DMS153 (cell line): ENCODE measurements around the gene CHPF.

ENCODE experiments used
- DNase-seq: peaks from one replicate; lab custom pipeline; 2025; lab: John Stamatoyannopoulos, UW

The CHPF gene

DNA sequence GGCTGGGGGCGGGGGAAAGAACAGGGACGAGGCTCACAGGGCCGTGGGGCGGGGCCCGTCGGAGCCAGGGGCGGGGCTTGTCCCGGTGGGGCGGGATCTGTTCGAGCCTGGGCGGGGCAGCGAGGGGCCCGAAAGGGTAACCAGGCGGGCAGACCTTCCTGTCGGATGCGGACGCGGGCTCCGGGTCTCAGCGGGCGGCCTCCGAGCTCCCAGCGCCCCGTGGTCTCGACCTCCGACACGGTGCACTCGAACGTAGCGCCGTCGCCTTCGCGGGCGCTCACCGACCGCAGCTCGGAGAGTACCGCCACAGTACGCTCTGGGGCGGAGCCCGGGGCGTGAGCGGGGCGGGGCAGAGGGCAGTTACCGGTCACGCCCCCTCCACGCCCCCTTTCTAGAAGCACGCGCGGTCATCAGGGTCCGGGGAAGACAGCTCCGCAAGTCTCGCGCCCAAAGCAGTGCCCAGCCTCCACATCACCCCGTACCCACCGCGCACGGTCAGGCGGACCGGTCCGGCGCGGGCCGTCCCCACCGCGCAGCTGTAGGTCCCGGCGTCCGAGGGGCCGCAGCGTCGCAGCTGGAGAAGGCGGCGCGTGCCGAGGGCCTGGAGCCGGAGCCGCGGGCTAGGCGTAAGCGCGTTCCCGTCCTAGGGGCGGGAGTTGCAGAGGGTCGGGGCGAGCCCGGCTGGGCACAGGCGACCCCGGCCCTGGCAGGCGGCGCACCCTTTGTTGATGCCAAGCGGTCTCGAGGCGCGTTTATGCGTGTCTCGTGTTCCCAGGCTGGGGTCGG, 9.0 kb upstream of the CHPF start:
- peak; percentile 74 for DNase-seq

DNA sequence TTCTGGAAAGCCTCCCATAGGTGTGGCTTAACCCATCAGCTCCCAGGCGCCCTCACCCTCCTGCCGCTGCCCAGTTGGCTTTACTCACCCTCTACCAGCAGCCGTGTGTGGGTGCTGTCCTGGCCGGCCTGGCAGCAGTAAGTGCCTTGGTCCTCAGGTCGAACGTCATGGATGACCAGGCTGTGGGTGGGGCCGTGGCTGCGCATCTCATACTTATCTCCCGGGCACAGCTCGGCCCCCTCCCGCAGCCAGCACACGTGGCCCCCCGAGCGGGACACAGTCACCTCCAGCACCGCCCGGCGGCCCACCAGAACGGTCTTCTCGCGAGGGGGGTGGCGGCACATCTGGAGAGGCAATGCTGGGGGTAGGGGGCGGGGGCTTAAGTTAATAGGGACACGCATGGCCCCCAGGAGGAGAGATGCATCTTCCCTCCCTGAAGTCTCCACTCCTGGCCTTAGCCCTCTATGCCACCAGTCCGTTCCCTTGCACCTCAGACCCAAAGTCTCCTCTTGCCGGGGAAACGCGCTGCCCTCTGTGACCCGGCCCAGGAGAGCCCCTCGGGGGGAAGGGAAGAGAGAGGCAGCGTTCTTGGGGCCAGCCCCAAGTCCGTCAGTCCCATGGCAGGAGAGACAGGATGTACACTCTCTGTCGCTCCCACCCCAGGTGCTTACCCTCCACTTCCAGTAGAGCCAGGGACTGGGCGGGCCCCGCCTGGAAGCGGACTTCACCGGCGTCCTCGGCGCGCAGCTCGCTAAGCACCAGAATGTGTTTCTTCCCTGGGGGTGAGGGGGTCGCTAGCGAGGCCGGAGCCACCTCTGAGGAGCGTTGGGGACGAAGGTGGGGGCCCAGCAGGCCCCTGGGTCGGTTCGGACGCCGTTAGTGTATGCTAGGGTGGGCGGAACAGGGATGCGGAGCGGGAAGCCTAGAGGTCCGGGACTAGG, 8.1 kb upstream of the CHPF start:
- peak; percentile 43 for DNase-seq

DNA sequence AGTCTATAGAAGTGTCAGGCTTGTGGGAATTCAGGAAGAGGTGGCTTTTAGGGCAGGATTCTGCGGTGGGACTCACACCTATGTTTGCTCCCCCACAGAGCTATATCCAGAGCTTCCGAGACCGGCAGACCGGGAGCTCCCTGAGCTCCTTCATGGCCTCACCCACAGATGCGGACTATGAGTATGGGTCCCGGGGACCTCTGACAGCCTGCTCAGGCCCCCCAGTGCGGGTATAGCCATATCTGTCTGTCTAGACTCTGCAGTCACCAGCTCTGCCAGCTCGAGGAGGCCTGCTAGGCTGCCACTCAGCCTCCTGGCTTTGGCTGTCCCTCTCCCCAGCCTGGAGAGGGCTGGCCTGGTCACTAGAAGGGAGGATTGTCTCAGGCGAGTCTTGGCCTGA, 6.0 kb upstream of the CHPF start:
- no peak for DNase-seq

DNA sequence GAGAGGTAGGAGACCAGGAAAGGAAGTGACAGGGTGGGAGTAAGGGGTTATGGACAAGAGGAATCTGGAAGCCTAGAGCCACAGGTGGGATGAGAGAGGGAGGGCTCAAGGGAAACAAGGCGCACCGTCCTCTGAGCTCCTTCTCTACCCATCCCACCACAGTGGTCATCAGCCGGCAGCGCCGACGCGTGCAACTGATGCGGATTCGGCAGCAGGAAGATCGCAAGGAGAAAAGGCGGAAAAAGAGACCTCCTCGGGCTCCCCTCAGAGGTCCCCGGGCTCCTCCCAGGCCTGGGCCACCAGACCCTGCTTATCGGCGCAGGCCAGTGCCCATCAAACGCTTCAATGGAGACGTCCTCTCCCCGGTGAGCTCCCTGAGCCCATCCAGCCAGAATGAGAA, 5.4 kb upstream of the CHPF start:
- no peak for DNase-seq

DNA sequence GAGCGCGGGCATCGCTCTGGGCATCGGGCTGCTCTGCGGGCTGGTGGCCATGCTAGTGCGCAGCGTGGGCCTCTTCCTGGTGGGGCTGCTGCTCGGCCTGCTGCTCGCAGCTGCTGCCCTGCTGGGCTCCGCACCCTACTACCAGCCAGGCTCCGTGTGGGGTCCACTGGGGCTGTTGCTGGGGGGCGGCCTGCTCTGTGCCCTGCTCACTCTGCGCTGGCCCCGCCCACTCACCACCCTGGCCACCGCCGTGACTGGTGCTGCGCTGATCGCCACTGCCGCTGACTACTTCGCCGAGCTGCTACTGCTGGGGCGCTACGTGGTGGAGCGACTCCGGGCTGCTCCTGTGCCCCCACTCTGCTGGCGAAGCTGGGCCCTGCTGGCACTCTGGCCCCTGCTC, 4.0 kb upstream of the CHPF start:
- no peak for DNase-seq

DNA sequence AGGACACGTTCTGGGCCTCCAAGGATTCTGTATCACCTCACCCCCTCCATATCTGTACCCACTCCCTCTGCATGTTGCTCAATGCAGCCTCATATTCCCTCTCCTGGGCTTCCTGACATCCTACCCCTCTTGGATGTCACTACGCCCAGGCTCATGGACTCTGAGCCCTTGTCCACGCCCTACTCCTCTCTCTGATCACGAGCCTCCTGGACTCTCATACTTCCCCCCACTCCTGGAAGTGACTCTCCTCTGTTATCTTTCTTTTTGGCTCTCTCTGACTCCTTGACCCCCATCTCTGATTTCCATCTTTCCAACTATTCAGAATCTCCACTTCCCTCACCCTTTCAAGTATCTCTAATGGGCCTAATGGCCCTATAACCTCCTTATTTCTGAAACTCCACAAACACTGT, 2.3 kb upstream of the CHPF start:
- DNase-seq: no peak

DNA sequence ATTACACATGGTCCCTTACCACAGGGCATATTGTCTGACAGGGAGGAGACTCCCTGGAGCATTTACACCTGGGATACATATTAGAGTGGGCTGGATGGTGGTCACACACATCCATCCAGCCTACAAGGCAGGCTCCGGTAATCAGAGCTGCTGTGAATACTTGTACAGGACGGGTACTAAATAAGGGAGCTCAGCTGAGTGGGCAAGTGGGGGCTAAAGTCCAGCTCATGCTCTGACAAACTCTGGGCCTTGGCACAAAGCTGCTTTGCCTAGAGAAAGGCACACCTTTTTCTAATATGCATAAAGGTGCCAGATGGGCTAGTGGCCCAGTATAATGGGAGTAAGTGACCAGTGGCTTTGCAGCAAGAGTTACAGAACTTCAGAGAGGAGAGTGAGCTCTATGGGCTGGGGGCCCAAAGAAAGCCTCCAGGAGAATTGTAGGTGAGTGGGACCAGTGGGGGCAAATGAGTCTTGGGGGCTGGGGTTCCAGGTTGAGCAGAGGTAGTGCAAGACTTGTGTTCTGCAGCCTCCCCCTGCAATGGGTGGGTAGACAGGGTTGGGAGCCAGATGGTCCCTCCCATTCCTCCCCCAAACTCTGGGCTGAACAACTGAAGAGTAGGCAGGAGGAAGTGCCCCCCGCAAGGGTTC, 1.8 kb upstream of the CHPF start:
- DNase-seq: no peak

DNA sequence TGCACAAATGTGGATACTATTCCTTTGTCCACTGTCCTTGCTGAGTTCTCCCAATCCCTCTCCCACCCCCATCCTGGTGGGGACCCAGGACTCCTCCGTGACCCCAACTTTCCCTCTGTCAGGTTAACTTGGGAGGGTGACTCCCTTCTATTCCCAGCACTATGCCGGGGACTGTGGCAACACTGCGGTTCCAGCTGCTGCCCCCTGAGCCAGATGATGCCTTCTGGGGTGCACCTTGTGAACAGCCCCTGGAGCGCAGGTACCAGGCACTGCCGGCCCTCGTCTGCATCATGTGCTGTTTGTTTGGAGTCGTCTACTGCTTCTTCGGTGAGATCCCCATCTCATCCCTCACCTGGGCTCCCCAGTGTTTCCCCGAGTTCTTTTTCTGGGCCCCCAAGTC, 958 bp upstream of the CHPF start:
- no peak for DNase-seq

DNA sequence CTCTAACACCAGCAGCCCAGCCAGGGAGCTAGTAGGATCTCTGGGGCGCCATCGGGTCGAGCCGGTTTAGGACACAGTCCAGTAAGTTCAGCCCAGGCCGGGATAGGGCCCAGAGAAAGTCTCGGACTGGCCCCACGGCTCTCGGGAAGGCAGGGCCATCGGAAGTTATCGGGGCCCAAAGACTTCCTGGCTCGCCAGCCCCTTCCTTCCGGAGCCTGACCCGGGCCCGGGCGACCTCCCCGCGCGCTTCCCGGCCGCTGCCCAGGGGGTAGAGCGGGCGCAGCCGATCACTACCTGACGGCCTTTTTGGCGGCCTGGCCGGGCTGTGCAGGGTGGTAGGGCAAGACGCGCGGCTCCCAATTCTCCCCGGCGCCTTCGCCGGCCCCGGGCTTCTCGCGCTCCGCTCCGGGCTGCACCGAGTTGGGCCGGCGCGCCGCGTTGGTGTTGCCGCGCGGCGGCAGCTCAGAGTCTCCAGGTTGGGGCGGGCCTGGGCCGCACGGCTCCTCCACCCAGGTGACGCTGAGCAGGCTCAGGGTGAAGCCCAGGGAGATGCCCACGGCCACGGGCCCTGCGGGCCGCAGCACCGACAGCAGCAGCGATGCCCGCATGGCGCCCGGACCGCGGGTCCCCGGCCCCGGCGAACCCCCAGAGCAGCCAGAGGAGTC, 546 bp downstream of the CHPF start:
- DNase-seq: no peak

DNA sequence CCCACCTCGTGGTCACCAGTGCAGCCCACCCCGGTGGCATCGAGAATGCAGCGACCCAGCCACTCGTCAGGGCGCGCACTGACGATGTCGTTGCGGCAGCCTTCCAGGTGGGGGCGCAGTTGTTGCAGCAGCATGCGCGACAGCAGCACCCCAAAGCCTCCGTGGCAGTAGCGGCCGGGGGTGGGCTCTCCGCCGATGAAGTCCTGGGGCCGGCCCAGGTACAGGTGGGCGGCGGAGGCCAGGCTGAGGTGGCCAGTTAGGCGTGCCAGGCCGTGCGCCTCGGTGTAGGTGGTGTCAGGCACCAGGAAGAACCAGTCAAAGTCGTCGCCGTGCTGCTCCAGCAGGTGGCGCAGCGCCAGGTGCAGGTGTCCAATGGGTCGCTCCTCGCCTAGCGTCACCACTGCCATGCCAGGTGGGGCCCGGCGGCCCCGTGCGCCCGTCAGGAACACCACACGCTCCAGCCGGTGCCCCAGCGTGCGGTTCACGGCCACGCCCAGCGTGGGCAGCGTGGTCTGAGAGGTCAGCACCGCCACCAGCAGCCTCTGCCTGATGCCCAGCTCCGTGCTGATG, 1.9 kb downstream of the CHPF start:
- DNase-seq: peak; percentile 71

DNA sequence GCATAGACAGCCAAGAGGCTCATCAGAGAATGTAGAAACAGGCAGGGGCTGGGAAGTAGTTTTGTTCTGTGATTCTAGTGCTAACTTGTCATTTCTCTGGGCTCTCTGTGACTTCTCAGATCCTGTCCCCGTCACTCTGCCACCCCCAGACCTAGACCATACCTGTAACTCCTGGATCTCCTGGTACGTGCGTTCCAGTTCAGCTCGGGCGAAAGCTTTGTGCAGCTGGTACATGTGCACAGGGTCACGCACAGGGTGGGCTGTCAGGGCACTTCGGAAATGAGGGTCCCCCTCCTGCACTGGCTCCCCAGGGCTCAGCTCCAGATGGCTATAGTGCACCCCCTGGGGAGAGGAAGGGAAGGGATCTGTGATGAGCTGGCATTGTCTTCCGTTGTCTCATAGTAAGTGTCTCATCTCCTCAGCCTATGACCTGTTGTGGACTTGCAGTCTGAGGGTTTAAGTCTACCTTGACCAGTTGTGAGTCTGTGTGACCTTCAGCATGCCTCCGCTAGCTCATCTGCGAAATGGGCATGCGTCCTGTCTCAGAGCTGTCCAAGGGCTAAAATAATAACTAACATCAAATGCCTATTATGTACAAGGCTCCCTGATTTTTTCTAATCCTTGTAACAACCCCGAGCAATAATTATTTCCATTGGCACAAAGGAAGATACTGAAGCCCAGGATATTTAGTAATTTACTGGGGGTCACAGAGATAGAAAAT, 2.7 kb downstream of the CHPF start:
- no peak for DNase-seq

DNA sequence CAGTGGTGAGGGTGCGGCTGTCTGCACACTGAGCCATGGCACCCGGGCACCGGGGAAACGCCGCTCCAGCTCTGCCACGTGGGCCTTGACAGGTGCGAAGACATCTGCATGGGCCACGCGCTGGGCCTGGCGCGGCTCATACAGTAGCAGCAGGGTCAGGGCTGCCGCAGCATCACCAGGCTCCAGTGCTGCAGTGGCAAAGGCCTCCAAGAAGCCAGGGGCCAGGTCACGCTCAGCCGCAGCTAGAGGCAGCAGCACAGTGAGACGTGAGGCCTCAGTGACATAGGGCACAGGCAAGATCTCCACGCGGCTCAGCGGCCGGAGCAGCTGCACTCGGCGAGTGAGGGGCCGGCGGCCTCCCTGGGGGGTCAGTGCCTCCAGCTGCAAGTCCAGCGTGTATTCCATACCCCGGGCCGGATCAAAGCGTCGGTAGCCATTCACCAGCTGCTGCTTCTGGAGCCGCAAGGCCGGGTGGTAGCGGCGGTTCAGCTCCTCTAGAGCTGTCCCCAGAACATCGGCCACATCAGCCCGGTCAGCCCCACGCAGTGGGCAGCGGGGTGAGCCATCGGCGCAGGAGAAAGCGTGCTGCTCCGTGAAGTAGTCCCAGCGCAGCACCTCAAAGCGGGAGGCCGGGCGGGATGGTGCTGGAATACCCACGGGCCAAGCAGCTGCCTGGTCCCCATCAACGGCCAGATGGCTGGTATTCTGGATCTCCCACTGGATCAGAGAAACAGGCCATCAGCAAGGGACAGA, 3.5 kb downstream of the CHPF start:
- no peak for DNase-seq

DNA sequence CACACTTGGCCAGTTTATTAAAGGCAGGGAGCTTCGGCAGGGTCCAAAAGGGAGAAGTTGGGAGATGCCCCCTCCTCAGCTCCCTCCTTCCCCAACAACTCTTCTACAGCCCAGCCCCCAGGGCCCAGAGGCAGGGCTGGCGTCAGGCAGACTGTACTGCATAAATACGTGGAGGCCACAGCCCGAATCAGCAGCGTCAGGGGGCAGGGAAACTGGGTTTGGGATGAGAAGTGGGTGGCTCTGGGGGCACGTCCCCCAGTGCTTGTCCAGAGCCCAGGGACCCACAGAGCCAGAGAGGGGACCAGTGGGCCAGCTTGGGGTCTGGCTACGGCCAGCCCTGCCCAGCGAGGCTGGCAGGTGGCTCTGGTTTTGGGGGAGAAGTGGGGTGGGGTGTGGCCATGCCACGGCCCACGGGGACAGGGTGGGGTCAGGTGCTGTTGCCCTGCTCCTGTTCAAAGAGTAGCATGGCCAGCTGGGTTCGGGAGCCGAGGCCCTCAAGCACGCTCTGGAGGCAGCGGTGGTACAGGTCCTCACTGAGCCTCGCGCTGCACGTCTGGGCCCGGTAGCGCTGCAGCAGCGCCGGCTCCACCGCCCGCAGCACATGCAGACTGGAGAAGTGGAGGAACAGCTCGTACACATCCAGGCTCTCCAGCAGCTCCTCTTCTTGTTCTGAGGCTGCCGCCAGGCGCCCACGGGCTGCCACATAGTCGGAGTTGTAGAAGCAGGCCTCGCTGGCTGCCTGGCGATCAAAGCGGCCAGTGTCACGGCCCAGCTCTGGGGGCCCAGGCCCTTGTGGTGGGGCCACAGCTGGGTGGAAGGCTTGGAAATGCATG, 4.4 kb downstream of the CHPF start:
- DNase-seq: no peak

DNA sequence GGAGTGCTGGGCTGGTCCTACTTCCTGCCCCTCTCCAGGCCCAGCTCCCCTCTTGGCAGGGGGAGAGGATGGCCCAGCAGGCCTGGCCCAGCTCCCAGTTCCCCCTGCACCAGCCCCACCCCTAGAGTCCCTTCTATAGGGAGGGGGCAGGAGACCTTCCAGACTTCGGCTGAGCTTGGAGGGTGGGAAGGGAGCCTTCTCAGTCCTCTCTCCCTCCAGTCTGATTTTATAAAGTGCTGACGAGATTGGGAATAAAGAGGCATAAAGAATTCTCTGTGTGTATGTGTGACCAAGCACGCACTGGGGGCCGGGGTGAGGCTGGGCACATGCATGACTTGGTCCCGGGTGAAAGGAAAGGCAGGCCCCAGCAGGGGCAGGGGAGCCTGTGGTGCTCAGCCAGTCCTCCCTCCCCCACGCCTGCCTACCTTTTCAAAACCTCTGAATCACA, 5.1 kb downstream of the CHPF start:
- no peak for DNase-seq

DNA sequence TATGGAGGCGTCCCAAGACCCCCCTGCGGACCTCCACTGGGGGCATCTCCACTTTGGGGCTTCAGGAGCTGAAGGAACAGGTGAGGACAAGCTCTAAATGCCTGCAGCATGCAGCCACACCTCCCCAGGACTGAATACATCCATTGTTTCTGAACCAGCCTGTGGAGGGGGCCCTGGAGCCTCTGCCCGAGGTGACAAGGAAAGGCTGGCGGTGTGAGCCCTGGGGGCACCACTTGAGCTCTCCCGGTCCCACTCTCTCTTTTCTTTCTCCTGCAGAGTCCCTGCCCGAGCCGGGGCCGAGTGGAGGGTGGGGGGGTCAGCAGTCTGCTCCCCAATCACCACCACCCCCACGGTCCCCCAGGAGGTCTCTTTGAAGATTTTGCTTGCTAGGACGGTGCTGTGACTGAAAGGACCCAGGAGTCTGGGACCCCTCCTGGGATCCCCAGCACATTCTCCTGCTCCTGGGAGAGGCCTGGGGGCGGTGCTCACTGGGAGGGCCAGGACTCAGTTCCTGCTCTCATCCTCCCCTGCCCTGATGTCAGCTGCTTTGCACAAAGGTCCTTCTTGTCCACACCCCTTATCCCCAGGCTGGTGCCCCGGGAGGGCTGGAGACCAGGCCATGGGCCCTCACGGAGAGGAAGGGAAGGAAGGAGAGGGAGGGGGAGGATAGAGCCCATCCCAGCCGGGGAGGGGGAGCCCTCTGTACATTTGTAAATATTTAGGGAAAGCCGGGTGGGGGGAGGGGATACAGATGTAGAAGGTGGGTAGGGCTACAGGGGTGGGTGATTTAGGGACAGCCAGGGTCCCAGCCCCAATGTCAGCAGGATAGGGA, 5.7 kb downstream of the CHPF start:
- DNase-seq: no peak

DNA sequence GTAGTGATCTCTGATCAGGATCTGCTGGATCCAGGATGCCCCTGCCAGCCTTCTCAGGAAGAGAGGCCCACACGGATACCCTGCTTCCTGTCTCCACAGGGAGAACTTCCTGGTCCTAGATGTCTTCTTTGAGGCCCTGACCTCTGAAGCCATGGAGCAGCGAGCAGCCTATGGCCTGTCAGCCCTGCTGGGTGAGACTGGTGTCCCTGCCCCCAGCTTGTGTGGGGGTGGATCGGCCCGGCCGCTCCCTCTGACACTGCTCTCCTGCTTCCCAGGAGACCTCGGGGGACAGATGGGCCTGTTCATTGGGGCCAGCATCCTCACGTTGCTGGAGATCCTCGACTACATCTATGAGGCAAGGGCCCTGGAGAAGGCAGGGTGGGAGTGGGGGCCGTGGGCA, 6.6 kb downstream of the CHPF start:
- no peak for DNase-seq

DNA sequence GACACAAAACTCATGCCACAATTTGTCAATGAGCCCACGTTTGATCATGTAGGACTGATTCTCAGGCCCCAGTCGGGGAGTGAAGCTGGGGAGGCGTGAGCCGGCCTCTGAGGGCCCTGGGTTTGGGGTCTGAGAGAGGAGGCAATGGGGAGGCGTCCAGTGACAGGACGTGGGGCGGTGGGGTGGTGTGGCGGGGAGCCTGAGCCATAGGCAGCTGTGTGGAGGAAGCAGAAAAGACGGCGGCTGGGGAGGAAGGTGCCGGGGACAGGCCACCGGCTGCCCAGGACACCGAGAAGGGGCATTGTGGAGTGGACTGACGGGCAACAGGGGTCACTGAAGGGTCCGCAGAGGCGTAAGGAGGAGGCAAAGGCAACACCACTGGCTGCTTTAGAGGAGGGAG, 7.2 kb downstream of the CHPF start:
- no peak for DNase-seq

DNA sequence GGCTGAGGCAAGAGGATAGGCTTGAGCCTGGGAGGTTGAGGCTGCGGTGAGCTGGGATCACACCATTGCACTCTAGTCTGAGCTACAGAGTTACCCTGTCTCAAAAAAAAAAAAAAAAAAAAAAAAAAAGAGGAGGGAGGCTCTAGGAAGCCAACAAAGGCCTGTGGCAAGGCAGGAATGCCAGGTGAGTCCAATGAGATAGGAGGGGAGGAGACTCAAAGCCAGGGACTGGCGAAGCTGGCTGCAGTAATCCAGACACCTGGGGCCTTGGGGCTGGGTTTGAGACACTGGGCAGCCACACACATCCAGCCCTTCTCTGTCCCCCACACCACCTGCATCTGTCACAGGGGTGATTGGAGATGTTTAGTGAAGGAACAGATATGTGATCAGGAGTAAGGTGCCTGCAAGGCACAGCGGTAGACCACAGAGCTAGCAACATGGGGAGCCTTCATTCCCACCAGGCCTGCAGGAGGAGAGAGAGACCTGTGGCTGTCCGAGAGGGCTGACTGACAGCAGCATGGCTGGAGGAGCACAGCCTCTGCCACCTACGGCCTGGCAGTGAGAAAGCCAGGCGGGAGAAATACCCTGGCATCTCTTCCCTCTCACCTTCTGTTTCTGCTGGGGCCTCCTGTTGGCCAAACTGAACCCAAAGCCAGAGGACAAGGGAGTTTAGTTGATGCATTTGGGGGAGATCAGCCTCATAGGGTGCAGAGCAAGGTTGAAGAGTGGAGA, 9.5 kb downstream of the CHPF start:
- no peak for DNase-seq
